OCI-LY3 (cell line): ENCODE results near the gene FAHD1.
A peak's percentile ranks its signal among the peaks of the same experiment; 100 is the strongest.

Source experiments
- H2AFZ ChIP-seq: fragments of 200-600, 300-600 bp; shearing (Covaris generic); 2 replicates; pipeline ENCODE4 v1.6.0; 2014; ENCODE audit warnings: antibody characterized with exemption, low read depth, low read length
- H3K27ac ChIP-seq: fragments of 200-600, 300-600 bp; sonication (generic); 2 replicates; pipeline ENCODE4 v1.5.1; 2014; ENCODE audit warnings: mild to moderate bottlenecking, low read length, moderate library complexity, mixed read lengths
- H3K27me3 ChIP-seq: fragments of 200-600, 300-600 bp; sonication (generic); 2 replicates; pipeline ENCODE4 v1.6.1; 2014; ENCODE audit warnings: low read depth, low read length, mixed read lengths
- H3K36me3 ChIP-seq: fragments of 200-600, 300-600 bp; sonication (generic); replicated peaks from 2 replicates; pipeline ENCODE3; 2014; ENCODE audit warnings: low read depth, low read length, mixed read lengths
- H3K4me1 ChIP-seq: fragments of 300-600, 200-600 bp; sonication (generic); 2 replicates; pipeline ENCODE4 v1.6.1; 2014; ENCODE audit warnings: low read length, mixed read lengths
- H3K4me2 ChIP-seq: fragments of 200-600, 300-600 bp; sonication (generic); 2 replicates; pipeline ENCODE4 v1.6.1; 2014; ENCODE audit warnings: low read length, mixed read lengths
- H3K4me3 ChIP-seq: fragments of 300-600, 200-600 bp; sonication (generic); 2 replicates; pipeline ENCODE4 v1.5.1; 2014; ENCODE audit warnings: antibody characterized with exemption, mild to moderate bottlenecking, low read length, moderate library complexity
- H3K79me2 ChIP-seq: fragments of 300-600, 200-600 bp; shearing (Covaris generic); 2 replicates; pipeline ENCODE4 v1.6.1; 2014; ENCODE audit warnings: mild to moderate bottlenecking, low read length, mixed read lengths
- H3K9ac ChIP-seq: fragments of 300-600, 200-600 bp; shearing (Covaris generic); 2 replicates; pipeline ENCODE4 v1.6.0; 2014; ENCODE audit warnings: mild to moderate bottlenecking, low read length, moderate library complexity
- H3K9me3 ChIP-seq: fragments of 200-600, 300-600 bp; shearing (Covaris generic); 2 replicates; pipeline ENCODE4 v1.6.1; 2014; ENCODE audit warnings: low read length, mixed read lengths; ENCODE audit not compliant: insufficient read depth
- H4K20me1 ChIP-seq: fragments of 200-600, 300-600 bp; sonication (generic); 2 replicates; pipeline ENCODE4 v1.6.1; 2016; ENCODE audit warnings: low read length, mixed read lengths; ENCODE audit not compliant: insufficient read depth
- EZH2phosphoT487 ChIP-seq: fragments of 200-600 bp; shearing (Covaris generic); IDR thresholded peaks from 2 replicates; pipeline ENCODE4 v1.6.1; 2018; ENCODE audit warnings: antibody characterized with exemption, mixed run types, low read depth
- TF ChIP-seq, protein P1 (sequence below): fragments of 200-600, 300-600 bp; sonication (generic); IDR thresholded peaks from 2 replicates; pipeline ENCODE4 v1.5.1; 2014; ENCODE audit warnings: antibody characterized with exemption, low read length, low read depth

FAHD1 gene

GRCh38 chr16:1861730-1862129, 34.7 kb downstream of the FAHD1 start:
- Histone ChIP-seq H3K4me2 (no peak overlapping the region), H3K27me3 (peaks cover 48% of the 10 kb centered on the region), H3K27ac (no peak overlapping the region), H3K4me1 (peaks cover 8% of the 10 kb centered on the region; the same call in 1 of the 2 replicates), H3K9ac (no peak overlapping the region), H3K9me3 (no peaks in the 10 kb centered on the region), H4K20me1 (no peaks in the 10 kb centered on the region), H3K36me3 (no peaks in the 10 kb centered on the region), H3K4me3 (no peak overlapping the region), H2AFZ (no peak overlapping the region), H3K79me2 (no peaks in the 10 kb centered on the region)
- TF ChIP-seq EZH2phosphoT487 = no peak
- TF ChIP-seq, protein P1, sequence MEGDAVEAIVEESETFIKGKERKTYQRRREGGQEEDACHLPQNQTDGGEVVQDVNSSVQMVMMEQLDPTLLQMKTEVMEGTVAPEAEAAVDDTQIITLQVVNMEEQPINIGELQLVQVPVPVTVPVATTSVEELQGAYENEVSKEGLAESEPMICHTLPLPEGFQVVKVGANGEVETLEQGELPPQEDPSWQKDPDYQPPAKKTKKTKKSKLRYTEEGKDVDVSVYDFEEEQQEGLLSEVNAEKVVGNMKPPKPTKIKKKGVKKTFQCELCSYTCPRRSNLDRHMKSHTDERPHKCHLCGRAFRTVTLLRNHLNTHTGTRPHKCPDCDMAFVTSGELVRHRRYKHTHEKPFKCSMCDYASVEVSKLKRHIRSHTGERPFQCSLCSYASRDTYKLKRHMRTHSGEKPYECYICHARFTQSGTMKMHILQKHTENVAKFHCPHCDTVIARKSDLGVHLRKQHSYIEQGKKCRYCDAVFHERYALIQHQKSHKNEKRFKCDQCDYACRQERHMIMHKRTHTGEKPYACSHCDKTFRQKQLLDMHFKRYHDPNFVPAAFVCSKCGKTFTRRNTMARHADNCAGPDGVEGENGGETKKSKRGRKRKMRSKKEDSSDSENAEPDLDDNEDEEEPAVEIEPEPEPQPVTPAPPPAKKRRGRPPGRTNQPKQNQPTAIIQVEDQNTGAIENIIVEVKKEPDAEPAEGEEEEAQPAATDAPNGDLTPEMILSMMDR = no peak

DNA sequence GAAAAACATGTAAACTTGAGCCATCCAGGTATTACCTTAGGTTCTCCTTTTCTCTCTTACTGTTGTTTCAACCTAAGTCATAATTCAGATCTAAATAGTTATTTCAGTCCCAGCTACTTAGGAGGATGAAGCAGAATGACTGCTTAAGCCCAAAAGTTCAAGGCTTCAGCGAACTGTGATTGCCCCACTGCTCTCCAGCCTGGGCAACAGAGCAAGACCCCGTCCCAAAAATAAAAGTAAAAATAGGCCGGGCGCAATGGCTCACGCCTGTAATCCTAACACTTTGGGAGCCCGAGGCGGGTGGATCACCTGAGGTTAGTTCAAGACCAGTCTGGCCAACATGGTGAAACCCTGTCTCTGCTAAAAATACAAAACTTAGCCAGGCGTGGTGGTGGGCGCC, 35.4 kb downstream of the FAHD1 start:
- no peak overlapping the region for H2AFZ ChIP-seq
- H3K79me2 ChIP-seq = no peaks in the 10 kb centered on the region
- no peaks in the 10 kb centered on the region for H3K36me3 ChIP-seq
- no peak overlapping the region for H3K4me2 ChIP-seq
- H3K27me3 ChIP-seq = peaks cover 42% of the 10 kb centered on the region
- H3K9me3 ChIP-seq = no peaks in the 10 kb centered on the region
- no peak overlapping the region for H3K9ac ChIP-seq
- TF ChIP-seq, protein P1 = no peak
- no peak for TF ChIP-seq EZH2phosphoT487
- H3K4me1 ChIP-seq = peaks cover 8% of the 10 kb centered on the region; the same call in 1 of the 2 replicates
- H4K20me1 ChIP-seq = no peaks in the 10 kb centered on the region
- no peak overlapping the region for H3K27ac ChIP-seq
- H3K4me3 ChIP-seq = no peak overlapping the region

GRCh38 chr16:1863681-1864460, 36.9 kb downstream of the FAHD1 start:
- peak overlapping the region; percentile 46 for H3K4me2 ChIP-seq
- H3K9me3 ChIP-seq = no peaks in the 10 kb centered on the region
- H3K79me2 ChIP-seq = no peaks in the 10 kb centered on the region
- no peak overlapping the region for H3K27ac ChIP-seq
- H2AFZ ChIP-seq = no peak overlapping the region
- H3K4me1 ChIP-seq = peaks cover 8% of the 10 kb centered on the region; the same call in 1 of the 2 replicates
- no peaks in the 10 kb centered on the region for H3K36me3 ChIP-seq
- no peaks in the 10 kb centered on the region for H4K20me1 ChIP-seq
- H3K9ac ChIP-seq = no peak overlapping the region
- TF ChIP-seq, protein P1 = peak; percentile 42
- TF ChIP-seq EZH2phosphoT487 = no peak
- peaks cover 27% of the 10 kb centered on the region for H3K27me3 ChIP-seq
- H3K4me3 ChIP-seq = no peak overlapping the region; the same call in 1 of the 2 replicates

DNA sequence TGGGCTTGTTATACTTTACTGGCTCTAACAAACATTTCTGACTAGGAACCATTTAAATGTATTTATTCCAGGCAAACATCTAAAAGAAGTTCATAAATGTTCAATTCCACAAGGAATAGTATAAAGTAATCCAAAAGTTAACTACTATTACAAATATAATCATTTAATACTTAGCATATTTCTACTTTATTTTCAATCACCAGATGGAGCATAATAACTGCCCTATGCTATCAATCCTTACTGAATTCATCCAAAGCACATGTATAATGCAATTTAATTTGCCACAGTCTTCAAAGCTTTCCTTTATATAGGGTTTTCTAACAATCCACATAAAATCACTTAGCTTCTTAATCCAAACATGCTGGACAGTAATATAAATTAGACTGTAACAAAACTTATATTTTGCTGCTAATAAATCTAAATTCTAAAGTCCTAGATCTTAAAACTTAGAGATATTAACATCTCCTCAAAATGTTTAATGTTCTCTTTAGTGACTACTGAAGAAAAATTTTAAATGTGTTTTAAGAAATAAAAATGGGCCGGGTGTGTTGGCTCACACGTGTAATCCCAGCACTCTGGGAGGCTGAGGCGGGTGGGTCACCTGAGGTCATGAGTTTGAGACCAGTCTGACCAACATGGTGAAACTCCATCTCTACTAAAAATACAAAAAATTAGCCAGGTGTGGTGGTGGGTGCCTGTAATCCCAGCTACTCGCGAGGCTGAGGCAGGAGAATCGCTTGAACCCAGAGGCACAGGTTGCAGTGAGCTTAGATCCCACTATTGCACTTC, 39.1 kb downstream of the FAHD1 start:
- H3K36me3 ChIP-seq = no peaks in the 10 kb centered on the region
- no peak overlapping the region for H2AFZ ChIP-seq
- H3K79me2 ChIP-seq = no peaks in the 10 kb centered on the region
- no peaks in the 10 kb centered on the region for H3K9me3 ChIP-seq
- no peak overlapping the region for H3K4me3 ChIP-seq
- H3K4me1 ChIP-seq = peaks cover 8% of the 10 kb centered on the region; the same call in 1 of the 2 replicates
- no peaks in the 10 kb centered on the region for H4K20me1 ChIP-seq
- no peak overlapping the region for H3K9ac ChIP-seq
- no peak overlapping the region for H3K4me2 ChIP-seq
- H3K27me3 ChIP-seq = peaks cover 10% of the 10 kb centered on the region; the same call in 1 of the 2 replicates
- no peak overlapping the region for H3K27ac ChIP-seq
- no peak for TF ChIP-seq EZH2phosphoT487
- TF ChIP-seq, protein P1 = no peak
